NCI-H146 treated with DMSO at 0.1 percent for 48 hours (cell line): ENCODE measurements around the gene PLEKHH3.
"Not testable (repeated sequence)": the region's sequence is repeated elsewhere in the genome, so short reads cannot be mapped to it uniquely, and the experiment has no call there.

Source experiments
- DNase-seq: peaks from one replicate; lab custom pipeline; 2025; ENCODE audit not compliant: unreplicated experiment; lab: John Stamatoyannopoulos, UW

Gene PLEKHH3

DNA sequence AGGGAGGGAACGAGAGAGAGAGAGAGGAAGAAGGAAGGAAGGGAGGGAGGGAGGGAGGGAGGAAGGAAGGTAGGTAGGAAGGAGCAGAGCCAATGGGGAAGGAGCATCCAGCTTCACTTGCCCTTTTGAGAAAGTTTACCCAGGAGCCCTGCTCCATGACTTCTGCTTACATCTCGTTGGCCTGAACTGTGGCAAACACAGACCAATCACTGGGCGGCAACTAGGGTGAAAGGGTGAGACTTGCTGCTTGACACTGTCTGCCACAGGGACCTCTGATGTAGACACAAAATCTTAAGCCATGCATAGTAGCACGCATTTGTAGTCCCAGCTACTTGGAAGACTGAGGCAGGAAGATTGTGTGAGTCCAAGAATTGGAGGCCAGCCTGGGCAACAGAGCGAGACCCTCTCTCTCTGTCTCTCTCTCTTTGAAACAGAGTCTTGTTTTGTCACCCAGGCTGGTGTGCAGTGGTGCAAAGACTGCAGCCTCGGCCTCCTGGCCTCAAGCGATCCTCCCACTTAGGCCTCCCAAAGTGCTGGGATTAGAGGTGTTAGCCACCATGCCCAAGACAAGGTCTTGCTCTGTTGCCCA lies 37.2 kb downstream of the PLEKHH3 start:
- no peak for DNase-seq

GRCh38 chr17:42632949-42633444 lies 43.8 kb downstream of the PLEKHH3 start:
- no peak for DNase-seq

DNA sequence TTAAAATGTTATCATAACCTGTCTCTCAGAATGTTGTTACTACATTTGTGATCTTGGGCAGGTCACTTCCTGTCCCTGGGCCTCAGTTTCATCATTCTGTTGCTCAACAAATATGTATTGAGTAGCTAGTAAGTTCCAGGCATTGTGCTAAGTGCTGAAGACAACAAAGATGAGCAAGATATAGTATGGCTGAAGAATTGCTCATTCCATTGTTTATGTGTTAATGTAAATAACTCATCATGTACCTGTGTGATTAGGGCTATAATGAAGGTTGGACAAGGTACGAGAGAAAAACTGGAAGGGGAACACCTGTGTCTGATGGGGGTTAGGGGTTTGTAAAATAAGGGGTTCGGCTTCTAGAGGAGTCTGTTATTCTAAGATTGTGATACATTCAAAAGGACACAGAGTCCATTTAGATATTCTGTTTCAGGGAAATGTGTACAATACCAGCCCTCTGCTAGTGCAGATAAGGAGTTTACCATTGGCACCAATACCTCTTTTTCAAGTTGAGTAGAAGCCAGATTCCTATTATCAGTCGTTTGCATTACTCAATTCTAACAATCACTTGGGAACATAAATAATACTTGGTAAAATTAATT lies 47.3 kb downstream of the PLEKHH3 start:
- no peak for DNase-seq

DNA sequence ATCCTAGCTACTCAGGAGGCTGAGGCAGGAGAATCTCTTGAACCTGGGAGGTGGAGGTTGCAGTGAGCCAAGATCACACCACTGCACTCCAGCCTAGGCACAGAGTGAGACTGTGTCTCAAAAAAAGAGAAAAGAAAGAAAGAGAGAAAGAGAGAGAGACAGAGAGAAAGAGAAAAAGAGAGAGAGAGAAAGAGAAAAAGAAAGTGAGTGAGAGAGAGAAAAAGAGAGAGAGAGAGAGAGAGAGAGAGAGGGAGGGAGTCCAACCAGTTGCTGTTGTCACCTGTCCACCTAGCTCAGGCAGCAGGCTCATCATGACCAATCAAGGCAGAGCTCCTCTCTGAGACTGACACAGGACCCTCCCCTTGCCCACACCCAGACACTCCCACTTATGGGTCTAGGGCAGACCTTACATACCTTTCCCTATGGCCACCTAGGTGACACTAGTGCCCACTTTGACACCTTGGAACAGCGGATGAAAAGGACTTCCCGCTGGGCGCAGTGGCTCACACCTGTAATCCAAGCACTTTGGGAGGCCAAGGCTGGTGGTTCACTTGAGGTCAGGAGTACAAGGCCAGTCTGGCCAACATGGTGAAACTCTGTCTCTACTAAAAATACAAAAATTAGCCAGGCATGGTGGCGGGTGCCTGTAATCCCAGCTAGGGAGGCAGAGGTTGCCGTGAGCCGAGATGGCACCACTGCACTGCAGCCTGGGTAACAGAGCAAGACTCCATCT lies 49.6 kb downstream of the PLEKHH3 start:
- DNase-seq, result not testable (repeated sequence)

DNA sequence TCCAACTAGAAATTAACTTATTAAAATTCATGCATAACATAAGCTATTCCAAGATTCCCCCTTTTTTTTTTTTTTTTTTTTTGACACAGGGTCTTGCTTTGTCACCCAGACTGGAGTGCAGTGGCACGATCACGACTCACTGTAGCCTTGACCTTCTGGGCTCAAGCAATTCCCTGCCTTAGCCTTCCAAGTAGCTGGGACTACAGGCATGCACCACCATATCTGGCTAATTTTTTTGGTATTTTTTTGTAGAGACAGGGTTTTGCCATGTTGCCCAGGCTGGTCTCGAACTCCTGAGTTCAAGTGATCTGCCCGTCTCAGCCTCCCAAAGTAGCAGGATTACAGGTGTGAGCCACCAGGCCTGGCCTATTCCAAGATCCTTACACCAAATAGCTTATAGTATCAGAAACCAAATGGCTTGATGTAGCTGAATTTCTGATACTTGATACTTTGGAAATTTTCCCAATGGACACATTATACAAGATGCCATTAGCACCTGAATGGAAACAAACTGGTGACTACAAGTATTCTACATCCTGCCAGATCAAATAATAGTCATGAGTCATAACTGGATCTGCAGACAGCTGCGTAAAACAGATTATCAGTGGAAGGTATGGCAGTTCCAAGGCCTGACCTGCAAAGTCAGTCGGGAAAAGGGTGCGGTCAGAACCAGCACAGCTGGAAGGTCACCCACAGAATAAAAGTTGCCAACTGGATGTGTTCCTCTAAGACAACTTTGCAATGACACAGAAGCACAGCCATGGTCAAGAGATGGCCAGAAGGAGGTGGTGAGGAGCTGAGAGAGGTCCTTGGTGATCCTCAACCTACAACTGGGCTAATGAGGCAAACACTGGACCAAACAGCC lies 52.8 kb downstream of the PLEKHH3 start:
- peak; percentile 17 for DNase-seq

DNA sequence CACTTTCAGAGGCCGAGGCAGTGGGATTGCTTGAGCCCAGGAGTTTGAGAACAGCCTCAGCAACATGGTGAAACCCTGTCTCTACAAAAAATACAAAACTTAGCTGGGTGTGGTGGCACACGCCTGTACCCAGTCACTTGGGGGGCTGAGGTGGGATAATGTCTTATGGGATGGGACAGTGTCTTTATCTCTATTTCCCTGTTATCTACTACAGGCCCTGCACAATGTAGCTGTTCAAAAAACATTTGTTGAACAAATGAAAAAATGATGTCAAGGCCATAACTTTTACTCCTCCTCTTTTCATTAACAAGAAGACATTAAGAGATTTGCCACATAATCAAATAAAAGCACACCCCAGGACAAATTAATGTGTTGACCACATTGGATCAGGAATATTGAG lies 53.5 kb downstream of the PLEKHH3 start:
- DNase-seq, result no peak

DNA sequence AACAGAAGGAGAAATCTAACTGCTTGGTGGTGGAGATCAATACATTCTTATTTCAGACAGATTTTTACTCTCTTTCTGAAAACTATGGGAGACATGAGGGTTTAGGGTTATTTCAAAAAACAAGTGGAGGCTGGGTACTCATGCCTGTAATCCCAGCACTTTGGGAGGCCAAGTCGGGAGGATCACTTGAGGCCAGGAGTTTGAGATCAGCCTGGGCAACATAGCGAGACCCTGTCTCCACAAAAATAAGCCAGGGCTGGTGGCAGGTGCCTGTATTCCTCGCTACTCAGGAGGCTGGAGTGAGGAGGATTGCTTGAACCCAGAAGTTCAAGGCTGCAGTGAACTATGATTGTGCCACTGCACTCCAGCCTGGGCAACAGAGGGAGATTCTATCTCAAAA lies 54.8 kb downstream of the PLEKHH3 start:
- DNase-seq, result not testable (repeated sequence)

- peak; percentile 7 for DNase-seq
Observed at GRCh38 chr17:42618442-42619150, 58.2 kb downstream of the PLEKHH3 start.

DNA sequence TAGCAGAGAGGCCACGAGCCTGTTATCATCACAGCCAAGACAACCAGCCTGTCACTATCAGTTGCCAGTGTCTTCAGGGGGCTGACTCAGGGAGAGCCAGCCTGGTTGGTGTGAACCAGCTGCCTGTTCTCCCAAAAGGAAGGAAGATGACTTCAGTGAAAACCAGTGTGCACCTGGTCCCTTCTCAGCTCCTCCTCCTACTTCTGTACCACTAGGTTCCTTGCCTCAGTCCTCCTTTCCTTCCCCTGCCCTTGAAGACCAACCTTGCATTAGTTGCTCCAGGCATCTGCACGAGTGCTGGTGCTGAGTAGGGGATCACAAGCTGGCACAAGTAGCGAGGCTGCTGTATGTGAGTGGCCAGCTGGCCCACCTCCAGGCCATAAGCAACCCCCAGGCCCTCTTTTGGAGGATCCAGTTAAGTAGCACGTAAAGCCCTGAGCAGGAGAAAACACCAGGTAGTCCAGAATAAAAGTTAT lies 58.8 kb downstream of the PLEKHH3 start:
- no peak for DNase-seq
